PC-3 (cell line): ENCODE results near the gene AUH.

Experiments used
- EZH2 ChIP-seq: fragments of 300-600 bp; sonication (generic); IDR thresholded peaks from one replicate; pipeline ENCODE4 v1.6.1; 2017; ENCODE audit warnings: antibody characterized with exemption, mild to moderate bottlenecking, low read length; ENCODE audit not compliant: unreplicated experiment
- EZH2phosphoT487 ChIP-seq: fragments of 300-600 bp; sonication (generic); IDR thresholded peaks from 2 replicates; pipeline ENCODE4 v1.6.1; 2018; ENCODE audit warnings: mild to moderate bottlenecking, antibody characterized with exemption, low read length, borderline replicate concordance
- TF ChIP-seq, protein P1 (sequence below): fragments of 300-600 bp; sonication (generic); conservative IDR thresholded peaks from 2 replicates; pipeline ENCODE4 v1.5.1; 2017; ENCODE audit warnings: antibody characterized with exemption, low read depth, mild to moderate bottlenecking, low read length

DNA sequence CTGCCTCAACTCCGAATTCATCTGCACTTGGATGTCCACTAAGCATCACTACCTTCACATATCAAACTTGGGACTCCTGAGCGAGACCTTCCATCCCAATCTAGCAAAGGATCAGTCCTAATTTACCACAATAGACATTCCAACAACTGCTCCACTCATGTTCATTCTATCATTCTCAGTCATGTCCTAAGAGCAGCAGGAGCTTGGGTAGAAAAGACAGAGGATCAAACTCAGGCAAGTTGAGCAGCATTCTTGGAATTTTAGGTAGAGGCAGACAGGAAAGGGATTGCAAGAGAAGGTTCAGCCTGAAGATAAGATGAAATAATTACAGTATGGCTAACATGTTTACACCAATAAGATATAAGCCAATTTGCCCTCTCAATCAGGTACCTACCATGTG lies 51.7 kb downstream of the AUH start:
- TF ChIP-seq, protein P1, sequence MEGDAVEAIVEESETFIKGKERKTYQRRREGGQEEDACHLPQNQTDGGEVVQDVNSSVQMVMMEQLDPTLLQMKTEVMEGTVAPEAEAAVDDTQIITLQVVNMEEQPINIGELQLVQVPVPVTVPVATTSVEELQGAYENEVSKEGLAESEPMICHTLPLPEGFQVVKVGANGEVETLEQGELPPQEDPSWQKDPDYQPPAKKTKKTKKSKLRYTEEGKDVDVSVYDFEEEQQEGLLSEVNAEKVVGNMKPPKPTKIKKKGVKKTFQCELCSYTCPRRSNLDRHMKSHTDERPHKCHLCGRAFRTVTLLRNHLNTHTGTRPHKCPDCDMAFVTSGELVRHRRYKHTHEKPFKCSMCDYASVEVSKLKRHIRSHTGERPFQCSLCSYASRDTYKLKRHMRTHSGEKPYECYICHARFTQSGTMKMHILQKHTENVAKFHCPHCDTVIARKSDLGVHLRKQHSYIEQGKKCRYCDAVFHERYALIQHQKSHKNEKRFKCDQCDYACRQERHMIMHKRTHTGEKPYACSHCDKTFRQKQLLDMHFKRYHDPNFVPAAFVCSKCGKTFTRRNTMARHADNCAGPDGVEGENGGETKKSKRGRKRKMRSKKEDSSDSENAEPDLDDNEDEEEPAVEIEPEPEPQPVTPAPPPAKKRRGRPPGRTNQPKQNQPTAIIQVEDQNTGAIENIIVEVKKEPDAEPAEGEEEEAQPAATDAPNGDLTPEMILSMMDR = no peak
- TF ChIP-seq EZH2 = no peak
- no peak for TF ChIP-seq EZH2phosphoT487
